Endodermal cell (in vitro differentiated cells): ENCODE data around the gene PNRC2. TPM values are rescaled to one million over a fixed set of nuclear protein-coding genes. Genes with fewer than 3 reads are reported as not detected.

ENCODE experiments used
- DNase-seq: peaks from one replicate; pipeline ENCODE4 v3.0.0-alpha.2; 2017
- H3K27ac ChIP-seq: 2 replicates; pipeline ENCODE4 v1.5.1; 2013; ENCODE audit warnings: mild to moderate bottlenecking, low read depth, low read length, moderate library complexity
- H3K27me3 ChIP-seq: 2 replicates; pipeline ENCODE4 v1.6.1; 2013; ENCODE audit warnings: mild to moderate bottlenecking, low read length, moderate library complexity; ENCODE audit not compliant: insufficient read depth, control insufficient read depth, poor library complexity, severe bottlenecking
- H3K36me3 ChIP-seq: 2 replicates; pipeline ENCODE4 v1.7.0; 2013; ENCODE audit warnings: mild to moderate bottlenecking, low read length, moderate library complexity; ENCODE audit not compliant: control insufficient read depth, insufficient read depth
- H3K4me1 ChIP-seq: one replicate; pipeline ENCODE4 v1.7.0; 2013; ENCODE audit warnings: low read length; ENCODE audit not compliant: control insufficient read depth, insufficient read depth
- H3K4me3 ChIP-seq: 2 replicates; pipeline ENCODE4 v1.5.1; 2013; ENCODE audit warnings: mild to moderate bottlenecking, low read length, moderate library complexity
- H3K9ac ChIP-seq: 2 replicates; pipeline ENCODE4 v1.6.1; 2013; ENCODE audit warnings: mild to moderate bottlenecking, low read length, moderate library complexity; ENCODE audit not compliant: poor library complexity, severe bottlenecking; ENCODE audit errors: extremely low read depth
- H3K9me3 ChIP-seq: 2 replicates; pipeline ENCODE4 v1.6.1; 2013; ENCODE audit warnings: mild to moderate bottlenecking, low read length, moderate library complexity; ENCODE audit not compliant: control insufficient read depth
- H3K27ac Mint-ChIP-seq: 2 replicates; pipeline ENCODE4 v1.8.0; 2020; ENCODE audit warnings: mixed read lengths
- H3K27me3 Mint-ChIP-seq: 2 replicates; pipeline ENCODE4 v1.8.0; 2021; ENCODE audit warnings: mild to moderate bottlenecking, mixed read lengths; ENCODE audit not compliant: insufficient read depth
- H3K36me3 Mint-ChIP-seq: 2 replicates; pipeline ENCODE4 v1.8.0; 2020; ENCODE audit warnings: low read depth, mixed read lengths
- H3K4me1 Mint-ChIP-seq: 2 replicates; pipeline ENCODE4 v1.8.0; 2020; ENCODE audit warnings: mixed read lengths
- H3K4me3 Mint-ChIP-seq: 2 replicates; pipeline ENCODE4 v1.8.0; 2020; ENCODE audit warnings: mild to moderate bottlenecking, moderate library complexity, mixed read lengths
- H3K9me3 Mint-ChIP-seq: 2 replicates; pipeline ENCODE4 v1.8.0; 2020; ENCODE audit warnings: mild to moderate bottlenecking, mixed read lengths
- WGBS, 2 experiments: methylation state at CpG; one replicate each; pipeline versions ENCODE4 v1.1.5 to v1.1.7; 2013; ENCODE audit warnings: missing lambda C conversion rate in 2 of 2, mixed read lengths in 1 of 2; ENCODE audit not compliant: insufficient coverage in 1 of 2, insufficient read length in 1 of 2; 5-methylcytosine and 5-hydroxymethylcytosine counted together
- total RNA-seq, 2 donors: library from RNA; stranded (reverse); fragmentation: NEBNext Ultra II Directional in 1 of 2; extraction: Animal tissue kit (Norgen Biotek cat#: 25700) in 1 of 2; gene quantifications; 2 replicates in 1 of 2; 3 replicates in 1 of 2; pipeline ENCODE4 v1.2.1, GENCODE V29; 2021
- TF ChIP-seq, protein P1 (sequence below): fragments of 200-600 bp; sonication (generic); conservative IDR thresholded peaks from 2 replicates; pipeline ENCODE4 v1.5.0; 2021; ENCODE audit warnings: antibody characterized with exemption, mild to moderate bottlenecking

Gene PNRC2
- total RNA-seq, 2 donors from 2014 or later, result 107 to 108 TPM

DNA sequence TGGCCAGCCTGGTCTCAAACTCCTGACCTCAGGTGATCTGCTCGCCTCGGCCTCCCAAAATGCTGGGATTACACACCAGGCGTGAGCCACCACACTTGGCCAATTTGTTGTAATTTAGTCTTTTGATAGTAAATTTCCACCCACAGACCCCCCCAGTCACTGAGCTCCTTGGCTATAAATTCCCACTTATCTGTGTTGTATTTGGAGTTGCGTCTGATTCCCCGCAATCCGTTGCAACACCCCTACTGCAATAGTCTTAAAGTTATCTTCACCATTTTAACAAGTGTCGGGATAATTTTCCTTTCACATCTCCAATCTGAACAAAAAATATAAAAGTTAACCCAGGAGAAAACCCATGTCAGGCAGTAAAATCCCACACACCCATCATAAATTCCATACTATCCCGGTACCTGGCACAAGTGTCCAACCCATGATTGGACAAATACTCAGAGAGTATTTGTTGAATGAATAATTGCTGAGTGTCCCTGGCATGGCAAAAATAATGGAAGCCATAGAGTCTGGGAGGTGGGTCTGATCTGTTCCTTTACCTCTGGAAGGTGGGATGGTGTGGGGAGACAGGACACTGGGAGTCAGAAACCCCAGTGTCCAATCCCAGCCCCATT lies 37.2 kb upstream of the PNRC2 start:
- TF ChIP-seq, protein P1, sequence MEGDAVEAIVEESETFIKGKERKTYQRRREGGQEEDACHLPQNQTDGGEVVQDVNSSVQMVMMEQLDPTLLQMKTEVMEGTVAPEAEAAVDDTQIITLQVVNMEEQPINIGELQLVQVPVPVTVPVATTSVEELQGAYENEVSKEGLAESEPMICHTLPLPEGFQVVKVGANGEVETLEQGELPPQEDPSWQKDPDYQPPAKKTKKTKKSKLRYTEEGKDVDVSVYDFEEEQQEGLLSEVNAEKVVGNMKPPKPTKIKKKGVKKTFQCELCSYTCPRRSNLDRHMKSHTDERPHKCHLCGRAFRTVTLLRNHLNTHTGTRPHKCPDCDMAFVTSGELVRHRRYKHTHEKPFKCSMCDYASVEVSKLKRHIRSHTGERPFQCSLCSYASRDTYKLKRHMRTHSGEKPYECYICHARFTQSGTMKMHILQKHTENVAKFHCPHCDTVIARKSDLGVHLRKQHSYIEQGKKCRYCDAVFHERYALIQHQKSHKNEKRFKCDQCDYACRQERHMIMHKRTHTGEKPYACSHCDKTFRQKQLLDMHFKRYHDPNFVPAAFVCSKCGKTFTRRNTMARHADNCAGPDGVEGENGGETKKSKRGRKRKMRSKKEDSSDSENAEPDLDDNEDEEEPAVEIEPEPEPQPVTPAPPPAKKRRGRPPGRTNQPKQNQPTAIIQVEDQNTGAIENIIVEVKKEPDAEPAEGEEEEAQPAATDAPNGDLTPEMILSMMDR, result no peak
- H3K27ac Mint-ChIP-seq, result no peak overlapping the region
- peaks cover 4% of the 10 kb centered on the region for H3K4me1 Mint-ChIP-seq
- Histone ChIP-seq H3K36me3 (no peaks in the 10 kb centered on the region), H3K9me3 (no peaks in the 10 kb centered on the region), H3K27ac (no peak overlapping the region), H3K9ac (no peak overlapping the region), H3K4me1 (peaks cover 7% of the 10 kb centered on the region), H3K4me3 (no peak overlapping the region), H3K27me3 (no peaks in the 10 kb centered on the region)
- H3K9me3 Mint-ChIP-seq, result no peaks in the 10 kb centered on the region
- H3K27me3 Mint-ChIP-seq, result no peaks in the 10 kb centered on the region
- no peak for DNase-seq
- H3K4me3 Mint-ChIP-seq, result no peak overlapping the region
- no peaks in the 10 kb centered on the region for H3K36me3 Mint-ChIP-seq
- WGBS, 2 experiments, result 94 to 98% methylated on average over 6 to 8 of the region's 8 CpGs

DNA sequence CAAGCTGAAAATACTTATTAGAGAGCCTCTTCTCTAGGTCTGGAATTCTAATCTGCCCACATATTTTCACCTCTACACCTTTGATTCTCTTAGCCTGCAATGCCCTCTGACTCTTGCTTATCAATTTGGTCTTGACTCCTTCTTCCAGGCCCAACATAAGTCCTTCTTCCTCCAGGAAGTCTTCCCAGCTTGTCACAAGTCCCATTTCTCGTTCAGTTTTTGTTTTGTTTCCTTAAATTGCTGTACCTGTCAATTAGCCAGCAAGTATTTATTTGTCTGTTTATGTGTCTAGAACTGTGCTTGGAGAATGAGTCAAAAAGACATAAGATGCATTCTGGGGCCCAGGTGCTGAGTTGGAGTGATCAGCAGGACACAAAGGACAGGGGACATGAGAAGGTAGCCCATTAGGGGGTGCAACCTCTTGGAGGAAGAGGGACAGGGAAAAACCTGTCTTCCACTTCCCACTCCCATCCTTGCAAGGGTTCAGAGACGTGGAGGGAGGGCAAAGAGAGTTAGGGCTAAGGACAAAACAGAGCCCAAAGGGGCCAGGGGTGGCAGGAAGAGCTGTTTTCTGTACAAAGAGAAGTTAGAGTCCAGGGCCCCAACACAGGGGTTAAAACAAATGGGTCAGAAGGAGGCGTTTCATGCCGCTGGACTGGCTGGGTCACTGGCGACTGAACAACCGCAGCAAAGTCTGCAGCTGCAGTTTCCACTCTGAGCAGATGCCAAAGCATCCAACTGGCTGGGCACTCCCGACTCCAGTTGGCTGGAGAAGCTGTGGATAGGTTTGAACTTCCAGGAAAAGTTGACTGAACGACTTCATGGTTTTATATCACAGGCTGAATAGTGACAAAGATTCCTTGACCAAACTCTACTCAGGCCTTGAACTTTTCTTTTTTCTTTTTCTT lies 35.8 kb upstream of the PNRC2 start:
- Mint-ChIP-seq H3K27me3 (no peaks in the 10 kb centered on the region), H3K9me3 (no peaks in the 10 kb centered on the region), H3K27ac (no peak overlapping the region), H3K4me1 (peaks cover 4% of the 10 kb centered on the region), H3K4me3 (no peak overlapping the region), H3K36me3 (no peaks in the 10 kb centered on the region)
- Histone ChIP-seq H3K4me3 (no peak overlapping the region), H3K36me3 (no peaks in the 10 kb centered on the region), H3K4me1 (peaks cover 7% of the 10 kb centered on the region), H3K27me3 (no peaks in the 10 kb centered on the region), H3K27ac (no peak overlapping the region), H3K9me3 (no peaks in the 10 kb centered on the region), H3K9ac (no peak overlapping the region)
- WGBS, 2 experiments, result 89 to 97% methylated on average over 5 to 8 of the region's 8 CpGs
- TF ChIP-seq, protein P1, result no peak
- no peak for DNase-seq

DNA sequence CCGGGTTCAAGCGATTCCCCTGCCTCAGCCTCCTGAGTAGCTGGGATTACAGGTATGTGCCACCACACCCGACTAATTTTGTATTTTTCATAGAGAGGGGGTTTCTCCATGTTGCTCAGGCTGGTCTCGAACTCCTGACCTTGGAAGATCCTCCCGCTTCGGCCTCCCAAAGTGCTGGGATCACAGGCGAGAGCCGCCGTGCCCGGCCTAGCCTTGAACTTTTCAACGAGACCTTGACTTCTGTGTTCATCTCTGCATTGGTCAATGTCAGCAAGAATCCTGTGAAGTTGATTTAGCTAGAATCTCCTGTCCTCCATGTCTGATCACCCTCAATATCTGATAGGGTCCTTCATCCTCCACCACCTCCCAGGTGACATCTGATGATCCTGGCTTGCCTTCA lies 35.0 kb upstream of the PNRC2 start:
- no peak overlapping the region for H3K27ac ChIP-seq
- no peak overlapping the region for H3K4me3 ChIP-seq
- H3K9ac ChIP-seq, result no peak overlapping the region
- no peak for DNase-seq
- H3K4me1 ChIP-seq, result peaks cover 7% of the 10 kb centered on the region
- Mint-ChIP-seq H3K4me3 (no peak overlapping the region), H3K36me3 (no peaks in the 10 kb centered on the region), H3K27ac (no peak overlapping the region), H3K27me3 (no peaks in the 10 kb centered on the region), H3K4me1 (peaks cover 4% of the 10 kb centered on the region), H3K9me3 (no peaks in the 10 kb centered on the region)
- H3K27me3 ChIP-seq, result no peaks in the 10 kb centered on the region
- TF ChIP-seq, protein P1, result no peak
- H3K9me3 ChIP-seq, result no peaks in the 10 kb centered on the region
- H3K36me3 ChIP-seq, result no peaks in the 10 kb centered on the region
- WGBS, 2 experiments, result 93 to 97% methylated on average over 8 to 11 of the region's 11 CpGs
